PC-9 (cell line): Measurements from ENCODE around the gene ENPEP.

Source experiments
- CTCF ChIP-seq: fragments of 200-600 bp; sonication (generic); conservative IDR thresholded peaks from 2 replicates; pipeline ENCODE4 v1.6.1; 2017; ENCODE audit warnings: mixed run types, antibody characterized with exemption, mild to moderate bottlenecking, moderate library complexity
- EZH2 ChIP-seq: fragments of 200-600 bp; sonication (generic); IDR thresholded peaks from 2 replicates; pipeline ENCODE4 v1.8.0; 2017; ENCODE audit warnings: antibody characterized with exemption, low read depth

- TF ChIP-seq CTCF (no peak), EZH2 (no peak)
Measured at GRCh38 chr4:110474481-110474880, 1.5 kb upstream of the ENPEP start.
